Hematopoietic multipotent progenitor cell treated with erythropoietin and hydrocortisone succinate and interleukin-3 and kit ligand, for 4 days (in vitro differentiated cells): ENCODE results near the gene ALX4.

Experiments used
- DNase-seq: peaks from one replicate; pipeline ENCODE4 v3.0.0-alpha.2; 2015

The ALX4 gene

GRCh38 chr11:44300844-44301563 lies 8.9 kb downstream of the ALX4 start:
- no peak for DNase-seq

DNA sequence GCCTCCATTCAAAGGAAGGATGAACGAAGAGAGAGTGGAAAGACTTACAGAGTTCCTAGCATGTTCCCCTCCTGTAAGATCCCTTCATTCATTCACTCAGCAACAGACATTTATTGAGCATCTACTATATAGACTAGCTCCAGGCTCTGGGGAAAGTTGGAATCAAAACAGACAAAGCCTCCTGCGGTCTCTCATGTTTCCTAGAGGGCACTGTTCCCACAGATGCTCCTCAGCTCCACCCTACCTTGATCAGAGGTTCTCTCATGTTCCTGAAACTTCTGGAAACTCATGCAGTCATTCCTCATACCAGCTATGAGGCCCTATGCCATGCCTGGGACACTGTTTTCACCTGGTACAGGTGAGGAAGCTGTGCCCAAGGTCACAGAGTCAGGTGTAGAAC lies 11.1 kb downstream of the ALX4 start:
- no peak for DNase-seq

GRCh38 chr11:44290208-44290607 lies 19.7 kb downstream of the ALX4 start:
- DNase-seq, result no peak

DNA sequence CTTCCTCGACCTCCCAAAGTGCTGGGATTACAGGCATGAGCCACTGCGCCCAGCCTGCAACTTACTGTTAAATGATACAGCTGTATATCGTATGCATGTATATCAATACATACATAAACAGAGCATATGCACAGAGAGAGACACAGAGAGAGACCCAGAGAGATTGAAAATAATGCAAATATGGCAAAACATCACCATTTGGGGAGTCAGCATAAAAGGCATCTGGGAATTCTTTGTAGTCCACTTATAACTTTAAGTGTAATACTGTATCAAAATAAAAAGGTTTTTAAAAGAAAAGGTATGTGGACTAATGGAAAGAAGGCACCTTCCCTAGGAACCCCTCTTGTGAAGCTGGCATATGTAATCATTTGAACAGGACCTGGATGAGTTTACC lies 21.8 kb downstream of the ALX4 start:
- no peak for DNase-seq

GRCh38 chr11:44286911-44287310 lies 23.0 kb downstream of the ALX4 start:
- no peak for DNase-seq

- peak; percentile 84 for DNase-seq
These were observed 23.6 kb downstream of the ALX4 start for GRCh38 chr11:44286268-44286880.

- DNase-seq, result no peak
These were observed 24.2 kb downstream of the ALX4 start for GRCh38 chr11:44285756-44286155.

- no peak for DNase-seq
These were observed 27.3 kb downstream of the ALX4 start for GRCh38 chr11:44282620-44283019.

- no peak for DNase-seq
These were observed 28.8 kb downstream of the ALX4 start for GRCh38 chr11:44281151-44281550.

- DNase-seq, result no peak
These were observed 29.7 kb downstream of the ALX4 start for GRCh38 chr11:44280257-44280656.

DNA sequence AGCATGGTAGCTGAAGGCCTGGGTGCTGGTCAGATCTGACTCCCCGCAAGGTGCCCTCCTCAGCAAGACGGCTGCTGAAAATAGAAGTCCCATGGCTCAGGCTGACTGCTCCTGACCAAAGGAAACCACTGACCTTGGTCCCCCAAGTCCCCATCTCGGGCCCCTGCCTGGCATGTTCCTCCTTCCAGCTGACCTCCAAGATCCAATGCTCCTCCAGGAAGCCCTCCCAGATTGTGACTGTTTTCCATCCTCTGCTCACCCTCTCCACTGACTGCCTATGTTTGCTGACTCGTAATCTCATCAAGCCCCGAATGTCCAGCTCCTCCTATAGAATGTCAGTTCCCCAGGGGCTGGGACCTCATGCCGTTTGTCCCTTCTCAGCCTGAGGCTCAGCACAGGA lies 30.5 kb downstream of the ALX4 start:
- DNase-seq, result no peak

DNA sequence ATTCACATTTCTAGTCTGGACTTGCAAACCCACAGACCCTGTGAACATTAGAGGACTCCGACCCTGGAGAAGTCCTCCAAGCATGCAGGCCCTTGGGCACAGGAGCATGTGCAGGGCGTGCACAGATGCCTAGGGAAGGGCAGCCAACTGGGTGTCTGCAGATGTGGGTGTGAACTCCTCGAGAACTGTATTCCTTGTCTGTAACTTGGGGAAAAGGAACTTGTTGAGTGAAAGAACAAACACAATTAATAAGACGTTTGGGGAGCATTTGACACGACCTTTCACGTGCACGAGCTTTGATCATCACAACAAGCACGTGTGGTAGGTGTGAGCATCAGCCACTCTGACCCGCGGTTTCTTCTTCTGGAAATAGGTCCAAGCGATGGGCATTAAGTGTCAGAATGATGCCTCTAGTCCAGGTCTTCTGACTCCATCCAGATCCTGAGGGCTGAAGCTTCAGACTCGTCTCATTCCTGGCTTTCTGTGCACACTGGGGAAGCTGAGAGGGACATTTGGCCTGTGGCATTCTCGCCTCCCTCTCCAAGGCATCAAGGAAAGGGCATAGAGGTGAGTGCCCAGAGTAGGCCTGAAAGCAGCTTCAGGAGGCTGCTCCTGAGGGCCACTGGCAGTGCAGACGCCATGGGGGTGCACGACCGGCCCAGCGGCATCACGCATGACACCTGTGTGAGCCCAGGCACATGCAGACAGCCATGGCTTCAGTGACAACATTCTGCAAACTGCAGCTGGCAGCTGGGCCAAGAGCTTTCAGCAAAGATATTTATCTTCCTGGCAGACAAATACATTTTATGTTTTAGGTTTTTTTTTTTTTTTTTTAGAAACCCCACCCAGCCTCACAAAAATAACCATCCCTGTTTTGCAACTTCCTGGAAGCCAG lies 32.5 kb downstream of the ALX4 start:
- no peak for DNase-seq

DNA sequence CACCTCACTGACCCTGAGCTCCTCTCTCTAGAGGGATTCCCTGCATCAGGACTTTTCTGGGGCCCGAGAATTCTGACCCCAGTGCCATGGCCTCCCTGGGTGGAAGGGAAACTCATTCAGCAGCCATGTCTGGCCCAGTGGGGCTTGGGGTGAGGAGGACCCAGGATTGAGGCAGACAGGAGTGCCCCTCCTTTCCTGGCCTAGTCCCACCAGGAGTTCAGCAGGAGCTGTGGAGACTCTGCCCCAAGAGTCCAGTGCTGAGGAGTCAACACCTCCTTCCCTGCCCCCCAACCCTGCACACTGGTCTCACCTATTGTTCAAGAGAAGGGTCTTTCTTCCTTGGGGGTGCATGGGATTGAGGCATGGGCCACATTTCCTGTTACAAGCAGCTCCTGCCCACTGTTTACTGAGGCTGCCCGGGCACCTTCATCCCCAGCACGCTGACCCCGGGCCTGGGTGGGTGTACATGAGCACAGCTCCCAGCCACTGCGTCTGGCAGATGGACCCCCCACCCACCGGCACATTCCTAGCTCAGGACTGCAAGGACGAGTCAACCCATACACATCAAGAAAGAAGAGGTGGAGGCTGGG lies 33.9 kb downstream of the ALX4 start:
- no peak for DNase-seq

DNA sequence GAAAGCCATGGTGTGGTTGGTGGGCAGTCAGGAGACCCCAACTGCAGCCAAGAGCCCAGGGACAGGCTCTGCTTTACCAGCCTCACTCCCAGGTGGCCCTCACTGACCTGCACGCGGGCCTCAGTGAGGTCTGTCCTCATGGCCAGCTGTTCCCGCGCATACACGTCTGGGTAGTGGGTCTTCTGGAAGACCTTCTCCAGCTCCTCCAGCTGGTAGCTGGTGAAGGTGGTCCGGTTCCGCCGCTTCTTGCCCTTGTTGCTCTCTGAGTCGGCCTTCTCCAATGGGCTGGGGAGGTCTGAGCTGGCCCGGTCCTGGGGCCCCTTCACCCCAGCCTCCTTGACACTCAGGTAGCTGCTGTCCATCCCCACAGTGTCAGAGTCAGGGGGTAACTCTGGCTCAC lies 34.7 kb downstream of the ALX4 start:
- no peak for DNase-seq

- no peak for DNase-seq
These were observed 35.5 kb downstream of the ALX4 start for GRCh38 chr11:44274404-44274803.

DNA sequence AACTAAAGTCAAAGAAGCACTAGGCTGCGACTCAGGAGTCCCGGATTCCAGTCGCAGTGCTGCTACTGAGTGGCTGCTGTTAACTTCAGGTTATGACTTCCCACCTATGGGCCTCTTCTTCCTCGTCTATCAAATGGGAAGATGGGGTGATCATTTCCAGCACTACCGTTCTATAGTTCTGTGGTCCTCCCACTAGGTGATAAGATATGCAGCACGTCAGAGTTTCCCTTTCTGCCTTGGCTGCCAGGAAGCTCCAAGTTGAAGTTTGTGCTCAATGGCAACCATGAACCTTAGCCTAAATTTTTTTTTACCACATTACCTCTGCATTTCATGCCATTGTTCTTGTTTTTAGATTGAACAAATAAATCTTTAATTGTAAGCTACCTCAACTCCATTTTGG lies 38.7 kb downstream of the ALX4 start:
- DNase-seq, result no peak

GRCh38 chr11:44270403-44271273 lies 39.3 kb downstream of the ALX4 start:
- peak; percentile 9 for DNase-seq

DNA sequence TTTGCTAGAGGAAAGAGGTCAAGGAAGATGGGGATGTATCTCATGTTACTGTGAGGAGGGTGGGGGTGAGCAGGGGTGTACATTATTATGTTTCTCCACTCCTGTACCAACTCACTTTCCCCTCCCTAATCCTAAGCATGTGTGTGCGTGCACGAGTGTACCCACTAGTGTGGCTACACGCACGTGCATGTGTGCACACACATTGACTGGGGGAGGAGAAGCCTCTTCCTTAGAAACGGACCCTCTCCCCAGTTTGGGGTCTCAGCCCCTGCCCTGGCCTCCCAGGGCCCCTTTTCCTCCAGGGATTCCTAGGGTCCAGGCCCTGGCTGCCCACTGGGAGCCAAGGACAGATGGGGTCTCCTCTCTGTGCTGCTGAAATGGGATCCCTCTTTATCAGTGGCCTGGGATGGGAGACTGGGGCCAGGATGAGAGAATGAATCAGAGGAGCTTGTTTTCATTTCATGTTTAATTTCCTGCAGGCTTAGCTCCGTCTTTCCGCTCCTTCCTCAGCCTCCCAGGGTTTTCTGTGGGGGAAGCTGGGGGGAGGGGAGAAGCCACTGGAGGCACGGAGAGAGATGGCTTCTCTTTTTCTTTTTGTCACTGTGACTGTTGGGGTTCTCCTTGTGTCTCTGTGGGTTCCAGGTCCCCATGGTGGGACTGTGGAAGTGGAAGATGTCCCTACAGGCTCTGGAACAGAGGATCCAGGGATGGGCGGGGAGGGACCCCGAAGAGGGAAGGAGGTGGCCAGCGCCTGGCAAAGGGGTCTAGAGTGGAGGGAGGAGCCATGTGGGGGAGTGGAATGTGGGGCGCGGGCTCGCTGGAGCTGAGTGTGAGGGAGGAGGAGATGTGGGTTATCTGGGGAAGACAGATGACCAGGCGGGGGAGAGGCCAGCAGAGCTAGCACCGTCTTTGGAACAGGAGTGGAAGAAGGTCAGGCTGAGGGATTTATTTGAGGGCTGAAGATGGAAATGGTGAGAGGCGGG lies 40.3 kb downstream of the ALX4 start:
- peak; percentile 25 for DNase-seq

- DNase-seq, result no peak
These were observed 41.3 kb downstream of the ALX4 start for GRCh38 chr11:44268614-44269080.

DNA sequence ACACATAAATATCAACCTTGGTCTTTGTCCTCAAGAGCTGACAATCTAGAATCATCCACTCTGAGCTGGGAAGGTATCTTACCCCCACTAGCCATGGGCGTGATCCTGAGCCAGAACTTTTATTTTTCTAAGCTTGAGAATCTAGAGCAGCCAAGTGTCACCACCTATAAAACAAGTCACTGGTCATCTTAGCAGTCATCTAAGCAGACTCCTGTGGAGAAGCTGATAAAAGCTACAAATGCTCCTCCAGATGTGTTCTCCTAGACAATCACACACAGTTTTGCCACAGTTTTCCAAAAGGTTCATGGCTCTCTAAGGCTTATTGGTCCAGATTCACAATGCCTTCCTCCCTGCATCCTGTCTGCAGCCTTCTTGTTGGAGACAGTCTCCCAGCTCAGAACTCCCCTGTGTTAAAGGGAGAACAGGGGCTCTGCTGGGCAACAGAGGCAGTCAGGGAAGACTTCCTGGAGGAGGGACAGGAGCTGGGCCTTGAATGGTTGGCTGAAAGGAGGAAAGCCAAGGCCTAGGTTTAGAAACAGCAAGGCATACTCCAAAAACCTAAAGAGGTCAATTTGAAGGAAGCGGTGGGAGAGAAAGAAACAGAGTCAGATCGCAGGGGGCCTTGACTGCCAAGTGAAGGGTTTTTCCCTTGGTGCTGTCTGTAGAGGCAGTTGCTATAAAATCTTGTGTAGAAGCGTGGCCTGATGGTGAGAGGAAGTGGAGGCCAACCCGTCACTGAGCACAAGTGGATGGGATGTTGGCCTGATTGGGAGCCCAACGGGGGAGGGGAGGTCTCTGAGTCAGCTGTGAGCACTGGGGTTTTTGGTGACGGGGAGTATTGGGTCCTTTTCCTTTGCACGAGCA lies 42.0 kb downstream of the ALX4 start:
- no peak for DNase-seq
